Middle frontal gyrus (tissue), 1 donor: Measurements from ENCODE around the gene APMAP.
"Not testable (repeated sequence)": the region's sequence is repeated elsewhere in the genome, so short reads cannot be mapped to it uniquely, and the experiment has no call there.

ENCODE experiments used
- DNase-seq: peaks from one replicate; pipeline ENCODE4 v3.0.0-alpha.2; 2015; ENCODE audit warnings: low spot score; ENCODE audit errors: extremely low spot score

The APMAP gene

DNA sequence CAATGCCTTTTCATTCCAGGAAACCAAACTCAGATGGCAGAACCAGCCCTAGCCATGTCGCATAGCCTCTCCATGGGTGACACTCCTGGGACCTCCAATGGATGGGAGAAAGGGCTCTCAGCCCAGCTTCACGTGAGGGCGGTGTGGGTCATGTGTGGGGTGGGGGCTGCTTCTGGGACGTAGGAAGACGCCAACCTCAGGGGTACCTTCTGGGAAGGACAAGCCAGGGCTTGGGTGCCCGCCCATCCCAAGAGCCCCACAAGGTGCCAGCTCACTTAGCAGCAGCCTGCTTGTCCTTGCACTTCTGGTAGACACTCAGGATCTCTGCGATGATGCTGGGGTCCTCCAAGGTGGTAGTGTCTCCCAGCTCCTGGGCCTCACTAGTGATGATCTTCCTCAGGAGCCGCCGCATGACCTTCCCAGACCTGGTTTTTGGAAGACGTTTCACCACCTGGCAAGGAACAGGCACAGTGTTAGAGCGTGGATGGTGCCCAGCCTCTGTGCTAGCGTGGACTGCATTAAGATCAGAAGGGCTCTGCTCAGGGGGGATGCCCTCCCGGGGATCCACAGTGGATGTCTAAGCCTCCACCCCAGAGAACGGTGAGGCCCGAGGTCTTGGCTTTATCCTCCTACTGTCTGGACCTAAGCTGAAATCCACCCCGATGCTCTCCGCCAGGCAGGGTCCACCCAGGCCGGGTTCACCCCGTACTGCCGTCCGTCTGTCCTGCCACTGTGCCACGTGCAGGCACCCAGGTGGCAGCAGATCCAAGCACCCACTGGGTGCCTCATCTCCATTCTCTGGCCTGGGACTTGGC, 15.1 kb upstream of the APMAP start:
- DNase-seq: no peak

DNA sequence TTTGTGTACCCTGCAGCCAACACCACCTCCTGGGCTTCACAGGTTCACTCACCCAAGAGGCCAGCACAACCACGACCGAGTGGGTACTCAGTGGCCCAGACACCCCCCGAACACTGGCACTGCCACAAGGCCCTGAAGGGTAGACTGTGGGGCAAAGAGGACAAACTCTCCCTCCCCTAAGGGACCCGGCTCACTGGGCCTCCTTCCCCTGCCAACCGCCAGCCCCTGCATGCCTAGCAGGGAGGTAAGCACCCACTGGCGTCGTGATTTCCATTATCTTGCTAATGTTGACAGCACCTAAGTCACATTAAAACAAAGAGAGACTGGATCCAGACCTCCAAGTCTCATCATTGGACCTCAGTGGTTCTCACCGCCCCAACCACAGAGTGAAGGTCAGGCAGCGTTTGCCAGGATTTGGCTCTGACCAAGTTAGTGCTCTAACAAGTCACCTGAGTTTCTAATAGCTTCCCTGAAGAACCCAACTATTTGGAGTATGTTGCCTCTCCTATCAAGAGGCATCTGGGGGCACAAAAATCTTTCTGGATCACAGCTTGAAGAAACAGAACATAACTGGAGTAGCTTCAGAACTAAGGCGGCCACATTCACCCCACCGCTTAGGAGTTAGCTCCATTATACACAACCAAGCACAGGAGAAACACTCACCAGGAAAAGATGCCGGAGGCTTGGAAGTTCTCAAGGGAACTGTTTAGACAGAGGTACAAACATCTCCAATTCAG, 14.0 kb upstream of the APMAP start:
- DNase-seq: no peak

DNA sequence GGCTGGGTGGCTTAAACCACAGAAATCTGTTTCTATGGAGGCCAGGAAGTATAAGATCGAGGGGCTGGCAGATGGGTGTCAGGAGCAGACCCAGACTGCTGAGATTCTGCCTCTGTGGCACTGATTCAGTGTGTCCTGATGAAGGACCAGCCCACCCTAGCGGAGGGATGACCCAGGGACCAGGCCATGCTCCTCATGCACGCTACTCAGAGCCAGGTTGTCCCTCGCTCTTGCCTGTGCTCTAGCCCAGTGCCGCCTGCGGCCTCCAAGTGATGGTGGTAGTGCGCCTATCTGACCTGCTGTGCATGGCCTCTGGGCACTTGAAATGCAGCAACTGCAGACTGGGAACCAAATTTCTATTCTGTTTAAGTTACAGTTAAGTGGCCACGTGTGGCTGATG, 13.1 kb upstream of the APMAP start:
- no peak for DNase-seq

DNA sequence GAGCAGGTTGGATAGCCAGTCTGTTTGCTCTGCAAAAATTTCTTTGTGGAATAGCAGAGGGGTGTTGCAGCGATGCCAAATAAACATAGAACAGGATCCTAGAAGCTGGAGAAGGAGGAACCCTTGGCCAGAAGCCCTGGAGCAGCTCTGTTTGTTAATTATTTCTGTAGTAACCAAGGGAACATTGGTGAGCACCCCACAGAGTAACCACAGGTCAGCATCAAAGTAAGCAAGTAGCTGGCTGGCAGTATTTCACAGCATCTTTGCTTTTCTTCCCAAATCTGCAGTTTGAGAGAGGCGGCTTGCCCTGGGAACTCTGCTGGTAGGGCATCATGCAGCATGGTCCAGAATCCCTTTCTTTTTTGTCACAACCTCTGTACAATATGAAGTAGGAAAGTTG, 12.7 kb upstream of the APMAP start:
- no peak for DNase-seq

DNA sequence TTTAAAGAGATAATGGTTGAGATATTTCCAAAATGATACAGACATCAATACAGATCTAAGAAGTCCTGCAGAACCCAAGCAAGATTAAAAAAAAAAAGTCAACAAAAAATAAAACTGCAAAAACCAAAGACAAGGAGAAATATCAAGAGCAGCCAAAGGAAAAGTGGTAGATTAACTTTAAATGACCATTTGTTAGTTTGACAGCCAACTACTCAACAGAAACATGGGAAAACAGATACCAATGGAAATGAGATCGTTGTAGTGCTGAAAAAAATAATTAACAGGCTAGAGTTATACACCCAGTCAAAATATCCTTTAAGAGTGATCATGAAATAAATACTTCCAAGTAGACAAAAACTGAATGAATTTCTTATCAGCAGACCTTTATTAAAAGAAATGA, 10.5 kb upstream of the APMAP start:
- no peak for DNase-seq

DNA sequence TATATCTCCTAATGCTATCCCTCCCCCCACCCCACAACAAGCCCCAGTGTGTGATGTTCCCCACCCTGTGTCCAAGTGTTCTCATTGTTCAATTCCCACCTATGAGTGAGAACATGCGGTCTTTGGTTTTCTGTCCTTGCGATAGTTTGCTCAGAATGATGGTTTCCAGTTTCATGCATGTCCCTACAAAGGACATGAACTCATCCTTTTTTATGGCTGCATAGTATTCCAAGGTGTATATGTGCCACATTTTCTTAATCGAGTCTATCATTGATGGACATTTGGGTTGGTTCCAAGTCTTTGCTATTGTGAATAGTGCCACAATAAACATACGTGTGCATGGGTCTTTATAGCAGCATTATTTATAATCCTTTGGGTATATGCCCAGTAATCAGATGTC, 8.8 kb upstream of the APMAP start:
- DNase-seq: not testable (repeated sequence)

DNA sequence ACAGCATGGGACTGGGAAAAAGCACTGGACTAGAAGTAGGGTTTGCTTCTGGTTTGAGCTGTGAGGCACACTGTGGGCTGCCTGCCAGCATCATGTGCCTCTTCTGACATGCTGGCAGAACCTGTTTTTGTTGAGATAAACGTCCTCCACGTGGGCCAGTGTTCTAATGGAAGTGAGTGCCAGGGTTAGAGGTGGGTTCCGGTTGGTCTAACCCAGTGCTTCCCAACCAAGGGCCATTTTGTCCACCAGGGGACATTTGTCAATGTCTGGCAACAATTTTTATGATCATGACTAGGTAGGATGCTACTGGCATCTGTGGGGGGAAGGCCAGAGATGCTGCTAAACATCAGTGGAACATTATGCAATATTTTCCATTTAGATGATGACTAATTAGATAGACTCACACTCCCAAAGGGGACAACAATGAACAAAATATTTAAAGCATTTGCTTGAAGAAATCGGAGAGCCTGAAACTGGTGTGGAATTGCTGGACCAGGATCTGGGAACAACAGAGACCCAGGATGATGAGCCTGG, 7.8 kb upstream of the APMAP start:
- DNase-seq: no peak

DNA sequence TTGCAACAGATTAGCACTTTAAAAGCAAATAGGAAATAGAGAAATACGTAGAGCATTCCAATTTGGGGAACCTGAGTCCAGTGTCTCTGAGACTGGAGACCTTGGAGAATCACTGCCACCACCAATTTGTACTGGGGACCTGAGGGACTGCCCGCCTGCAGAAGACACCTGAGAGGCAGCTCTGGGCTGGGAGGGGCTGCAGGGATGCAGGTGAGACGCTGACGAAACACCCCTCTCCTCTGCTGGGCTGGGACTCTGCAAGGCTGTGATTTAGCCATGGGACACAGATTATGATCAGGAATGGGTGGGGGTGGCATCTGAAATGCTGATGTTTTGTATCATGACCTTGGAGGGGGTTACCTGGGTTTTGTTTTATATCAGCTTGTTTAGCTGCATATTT, 7.0 kb upstream of the APMAP start:
- no peak for DNase-seq

DNA sequence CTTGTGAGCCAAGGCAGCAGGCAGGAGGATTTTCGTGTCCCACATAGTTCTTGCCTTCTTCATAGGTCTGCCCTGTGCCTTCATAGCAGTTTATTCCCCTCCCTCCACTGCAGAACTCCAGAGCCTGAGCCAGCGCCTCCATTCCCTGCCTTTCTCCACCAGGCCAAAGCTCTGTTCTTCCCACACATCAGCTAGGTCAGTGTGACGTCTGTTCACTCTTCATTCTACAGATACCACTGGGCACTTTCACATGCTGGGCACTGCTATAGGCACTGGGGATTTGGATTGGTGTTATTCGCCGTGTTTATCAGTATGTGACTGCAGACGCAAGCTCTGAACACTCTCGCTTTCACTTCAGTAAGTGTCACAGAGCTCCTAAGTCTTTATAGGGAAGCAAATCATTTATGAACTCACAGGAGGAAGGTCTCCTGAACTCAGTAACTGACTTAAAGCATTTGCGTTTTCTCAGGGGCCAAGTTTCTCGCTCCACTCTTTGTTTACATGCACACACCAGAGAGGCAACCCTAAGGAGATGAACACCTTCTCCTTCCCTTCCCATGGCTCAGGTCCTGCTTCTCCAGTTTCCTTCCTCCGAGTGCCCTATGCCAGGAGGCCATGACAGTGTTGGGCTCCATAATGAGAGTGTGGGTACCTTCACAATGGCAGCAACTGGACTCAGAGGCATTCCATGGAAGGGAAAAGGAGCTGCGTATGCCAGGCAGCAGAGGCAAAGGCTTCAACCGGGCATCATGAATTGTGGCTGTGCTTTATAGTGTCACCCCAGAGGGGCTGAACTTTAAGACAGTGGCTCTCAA, 6.3 kb upstream of the APMAP start:
- DNase-seq: no peak

DNA sequence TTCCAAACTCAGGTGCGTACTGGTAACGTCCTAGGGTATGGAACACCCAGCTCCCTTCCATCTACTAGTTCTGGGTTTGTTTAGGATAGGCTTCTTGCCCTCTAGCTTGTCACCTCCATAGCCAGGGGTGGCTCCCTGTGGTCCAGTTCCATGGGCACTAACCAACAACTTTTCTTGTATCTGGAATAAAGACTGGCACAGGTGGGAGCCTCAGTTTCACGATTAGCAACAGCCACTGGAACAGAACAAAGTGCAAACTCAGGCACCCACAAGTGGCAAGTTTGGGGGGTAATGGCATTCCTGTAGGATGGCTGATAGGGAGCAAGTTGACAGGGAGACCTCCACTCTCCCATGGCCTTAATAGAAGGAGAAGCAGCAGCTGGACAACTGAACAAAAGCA, 5.6 kb upstream of the APMAP start:
- no peak for DNase-seq

DNA sequence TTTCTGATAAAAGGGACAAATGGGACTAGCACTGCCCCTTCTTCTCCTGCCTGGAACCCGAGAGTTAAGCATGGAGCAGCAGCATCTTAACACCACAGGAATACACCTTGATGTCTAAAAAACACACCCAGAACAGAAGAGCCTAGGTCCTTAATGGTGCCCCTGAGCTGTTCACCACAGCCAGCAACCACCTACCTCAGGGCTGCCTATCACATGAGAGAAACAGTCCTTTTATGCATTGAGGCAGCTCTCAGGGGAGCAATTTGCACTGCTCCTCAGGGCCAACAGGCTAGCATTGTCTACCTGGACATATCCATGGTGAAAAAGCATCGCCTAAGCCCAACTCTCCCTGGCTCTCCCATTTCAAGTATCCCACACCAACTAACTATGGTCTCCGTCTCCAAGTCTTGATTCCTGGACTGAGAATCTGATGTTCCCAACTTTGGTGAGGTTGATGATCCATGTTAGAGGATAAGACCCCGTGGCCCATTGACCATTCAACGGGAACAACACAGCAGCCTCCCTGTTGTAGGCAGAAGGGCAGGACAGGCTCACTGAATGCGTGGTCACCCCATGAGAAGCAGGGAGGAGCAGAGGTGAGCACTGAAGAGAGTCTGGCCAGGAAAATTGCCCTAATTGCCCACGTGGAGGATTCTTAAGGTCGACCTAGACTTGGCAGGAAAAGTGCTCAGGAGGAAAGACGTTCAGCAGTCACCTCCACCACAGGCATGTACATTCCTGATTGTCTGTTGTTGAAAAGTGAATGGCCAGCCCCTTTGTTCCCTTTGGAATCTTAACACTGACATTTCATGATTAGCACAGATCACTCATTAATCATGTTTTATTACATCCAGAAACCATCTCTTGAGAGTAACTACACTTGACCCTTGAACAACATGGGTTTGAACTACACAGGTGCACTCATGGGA, 4.2 kb upstream of the APMAP start:
- DNase-seq: no peak

DNA sequence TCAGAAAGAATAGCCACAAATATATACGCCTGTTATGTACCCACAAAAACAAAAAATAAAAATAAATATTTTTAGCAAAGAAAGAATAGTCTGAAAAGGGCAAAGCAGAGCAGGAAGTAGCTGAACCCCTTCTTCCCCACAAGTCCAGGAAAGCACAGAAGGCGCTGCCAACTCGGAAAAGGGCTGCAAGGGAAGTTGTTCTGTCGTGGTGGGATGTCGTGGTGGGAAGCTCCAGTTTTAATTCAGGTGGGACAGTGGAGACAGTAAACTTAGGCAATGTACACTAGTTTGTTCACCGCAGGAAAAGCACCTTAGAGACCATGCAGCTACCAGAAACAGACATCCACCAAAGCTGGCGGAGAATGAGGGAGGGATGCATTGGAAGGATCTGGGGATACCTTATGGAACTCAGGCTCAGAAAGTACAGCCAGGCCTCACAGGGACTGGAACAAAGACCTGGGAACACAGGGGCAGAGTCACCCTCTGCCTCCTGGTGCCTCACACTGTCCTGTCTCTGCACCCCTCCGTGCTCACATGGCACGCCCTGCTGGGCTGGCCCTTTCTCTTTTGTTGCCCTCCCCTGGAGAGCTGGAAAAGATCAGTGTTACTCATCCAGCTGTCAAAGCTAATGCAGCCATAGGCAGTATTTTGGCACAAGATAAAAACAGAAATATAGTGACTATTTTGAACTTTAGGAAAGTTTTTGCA, 3.3 kb upstream of the APMAP start:
- DNase-seq: no peak

DNA sequence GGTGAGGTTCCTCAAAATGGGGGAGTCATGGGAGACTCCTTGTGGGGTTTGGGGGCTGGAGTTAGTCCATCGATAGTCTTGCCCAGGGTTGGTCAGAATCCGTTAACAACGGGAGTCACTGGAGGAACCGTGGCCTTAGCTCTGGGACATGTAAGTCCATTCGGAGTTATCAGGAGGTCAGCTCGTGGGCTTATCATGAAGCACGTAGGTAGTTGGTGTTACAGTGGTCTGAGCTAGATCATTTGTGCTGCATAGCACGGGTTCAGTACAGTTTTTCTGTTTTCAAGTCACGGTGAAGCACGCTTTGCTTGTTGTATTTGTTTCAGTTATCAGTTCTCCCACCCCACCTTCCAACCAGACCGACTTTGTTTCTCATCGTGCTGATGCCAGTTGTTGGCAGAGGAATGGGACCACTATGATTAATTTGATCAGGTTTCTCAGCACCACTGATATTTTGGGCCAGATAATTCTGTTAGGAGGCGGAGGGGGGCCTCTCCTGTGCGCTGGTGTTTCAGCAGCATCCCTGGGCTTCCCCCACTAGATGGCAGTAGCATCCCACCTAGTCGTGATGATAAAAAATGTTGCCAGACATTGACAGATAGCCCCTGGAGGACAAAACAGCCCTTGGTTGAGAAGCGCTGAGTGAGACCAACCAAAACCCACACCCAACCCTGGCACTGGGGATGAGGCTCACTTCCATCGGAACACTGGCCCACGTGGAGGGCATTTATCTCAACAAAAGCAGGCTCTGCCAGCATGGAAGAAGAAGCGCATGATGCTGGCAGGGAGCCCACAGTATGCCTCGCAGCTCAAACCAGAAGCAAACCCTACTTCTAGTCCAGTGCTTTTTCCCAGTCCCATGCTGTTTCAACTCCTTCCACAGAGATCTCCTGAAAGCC, 2.2 kb upstream of the APMAP start:
- peak; percentile 87 for DNase-seq

DNA sequence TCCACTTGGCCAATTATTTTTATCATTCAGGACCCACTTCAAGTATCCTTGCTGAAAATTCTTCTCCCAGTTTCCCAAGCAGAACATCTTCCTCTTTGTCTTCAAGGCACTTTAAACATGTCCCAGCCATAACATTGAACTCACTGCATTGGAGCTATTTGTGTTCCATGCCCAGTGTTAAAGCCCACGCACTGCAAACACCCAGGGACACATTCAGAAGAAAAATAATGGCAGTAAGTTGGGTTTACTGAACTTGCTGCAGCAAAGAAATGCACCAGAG, 1.6 kb upstream of the APMAP start:
- DNase-seq: no peak

DNA sequence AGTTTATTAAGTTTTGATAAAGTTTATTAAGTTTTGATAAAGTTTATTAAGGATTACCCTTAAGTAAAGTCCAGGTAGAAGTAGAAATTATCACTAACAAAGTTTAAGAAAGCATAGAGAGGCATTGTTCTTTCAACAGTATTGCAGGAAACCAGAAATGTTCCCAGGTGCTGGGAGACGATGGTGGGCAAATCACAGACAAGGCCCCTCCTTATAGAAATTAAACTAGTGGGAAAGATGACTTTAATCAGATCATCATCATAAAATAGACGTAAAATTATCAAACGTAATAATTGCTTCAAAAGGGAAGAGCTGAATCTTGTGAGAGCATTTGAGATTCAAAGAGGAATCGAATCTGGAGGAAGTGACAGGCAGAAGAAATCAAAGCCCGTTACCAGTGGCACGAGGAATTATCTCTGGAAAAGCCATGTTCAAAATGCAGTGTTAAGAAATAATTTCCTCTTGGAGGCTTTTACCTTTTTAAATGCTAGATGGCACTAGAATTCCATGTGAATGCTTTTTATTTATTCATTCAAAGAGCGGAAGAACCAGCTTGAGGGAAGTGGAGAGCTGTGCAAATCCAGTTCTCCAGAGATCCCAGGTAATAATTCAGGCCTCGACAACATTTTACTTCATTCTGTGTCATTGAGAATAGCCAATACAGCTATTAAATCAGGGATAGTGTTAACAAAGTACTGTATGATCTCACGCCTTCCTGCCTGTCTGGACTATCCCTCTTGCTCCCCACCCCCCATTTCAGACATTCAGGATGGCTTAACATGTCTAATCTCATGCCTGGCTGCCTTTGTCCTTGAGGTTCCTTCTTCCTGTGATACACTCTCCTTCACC, 1.0 kb upstream of the APMAP start:
- DNase-seq: peak; percentile 55

DNA sequence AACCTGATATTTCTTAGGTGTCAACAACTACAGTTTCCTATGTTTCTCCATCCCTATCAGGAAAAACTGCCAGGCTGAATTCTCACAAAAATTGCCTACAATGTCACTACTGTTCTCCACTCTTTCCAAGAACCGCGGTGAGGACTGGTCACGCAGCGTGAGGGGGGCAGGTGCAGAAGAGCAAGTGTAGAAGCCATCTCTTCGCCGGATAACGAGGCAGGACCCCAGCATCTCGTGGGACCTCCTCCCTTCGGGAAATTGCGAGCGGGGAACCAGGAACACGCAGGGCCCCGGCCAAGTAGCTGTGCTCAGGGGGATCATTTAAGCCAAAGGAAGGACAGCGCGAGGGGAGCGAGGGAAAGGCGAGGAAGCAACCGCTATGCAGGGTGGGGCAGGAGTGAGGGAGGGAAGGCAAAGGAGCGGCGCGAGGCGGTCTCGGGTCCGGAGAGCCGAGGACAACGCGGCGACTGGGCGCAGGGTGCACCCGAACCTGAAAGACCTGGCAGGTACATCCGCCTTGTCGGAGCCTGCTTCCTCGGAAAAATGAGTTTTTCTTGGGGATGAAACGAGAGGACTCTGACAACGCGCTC, 559 bp downstream of the APMAP start:
- DNase-seq: no peak

DNA sequence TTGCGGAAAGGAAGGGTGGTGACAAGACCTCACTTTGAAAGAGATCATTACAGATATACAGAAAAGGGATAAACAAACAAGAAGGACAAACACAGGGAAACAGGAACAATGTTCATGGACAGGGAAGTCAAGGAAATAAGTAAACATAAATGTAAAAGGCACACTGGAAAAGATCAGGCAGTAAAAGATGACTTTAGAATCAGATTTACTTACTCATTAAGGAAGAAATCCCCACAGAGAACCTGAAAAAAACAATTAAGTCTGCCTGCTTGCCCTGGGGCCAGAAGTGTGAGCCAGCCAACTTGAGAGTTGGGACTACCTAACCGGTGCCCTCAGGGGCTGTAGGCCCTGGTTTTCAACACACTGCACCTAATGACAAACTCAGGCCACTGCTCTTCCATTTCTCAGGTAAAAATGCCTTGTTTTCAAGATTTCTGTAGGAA, 1.7 kb downstream of the APMAP start:
- no peak for DNase-seq

DNA sequence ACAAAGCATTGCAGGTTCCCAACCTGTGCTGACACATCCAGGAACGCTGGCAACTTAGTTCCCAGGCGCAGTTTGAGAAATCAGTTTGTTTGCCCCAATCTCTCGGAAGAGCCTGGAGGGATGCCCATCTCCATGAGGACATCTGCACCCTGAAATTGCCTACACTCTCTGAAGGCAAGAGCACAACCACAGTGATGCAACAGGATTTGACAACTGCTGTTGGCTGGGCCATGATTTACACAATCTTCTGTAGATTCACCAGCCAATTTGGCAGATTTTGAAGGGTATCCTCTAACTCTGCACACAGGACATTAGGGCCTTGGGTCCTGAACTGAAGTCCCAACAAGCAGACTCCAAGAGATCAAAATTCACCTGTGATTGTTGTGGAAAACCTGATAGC, 3.4 kb downstream of the APMAP start:
- no peak for DNase-seq
